GM10248 (cell line): ENCODE data around the gene CACNA1B.

ENCODE experiments used
- CTCF ChIA-PET: fragments of 300-600 bp; sonication (Branson Sonifier 250); formaldehyde crosslinking; extraction: SDS; loops from one replicate; lab custom pipeline; 2021; ENCODE audit warnings: antibody characterized with exemption; lab: Yijun Ruan, JAX
- POLR2A ChIA-PET: fragments of 350-650 bp; sonication (Branson Sonifier 250); formaldehyde crosslinking; extraction: SDS; loops from one replicate; lab custom pipeline; 2020; ENCODE audit warnings: antibody characterized with exemption; lab: Yijun Ruan, JAX
- DNase-seq: peaks from one replicate; pipeline ENCODE4 v3.0.0; 2012; ENCODE audit errors: extremely low spot score
- CTCF ChIP-seq: IDR thresholded peaks from 2 replicates; pipeline ENCODE4 v1.5.1; 2012; ENCODE audit warnings: mild to moderate bottlenecking, low read depth; ENCODE audit errors: extremely low read depth, missing control alignments, control extremely low read depth

The CACNA1B gene

GRCh38 chr9:137866226-137867141 lies 11.1 kb upstream of the CACNA1B start:
- TF ChIP-seq CTCF: no peak
- POLR2A ChIA-PET: interaction anchor here (0.7 to 1.1 kb wide), 2 partner anchors 87 to 122 kb away, joined by 3 read pairs; no protein-coding TSS in a partner anchor
- CTCF ChIA-PET: interaction anchor here (1.3 to 2.2 kb wide), 3 partner anchors 11 to 193 kb away, joined by 3 to 6 read pairs (median 5); no protein-coding TSS in a partner anchor
- no peak for DNase-seq

DNA sequence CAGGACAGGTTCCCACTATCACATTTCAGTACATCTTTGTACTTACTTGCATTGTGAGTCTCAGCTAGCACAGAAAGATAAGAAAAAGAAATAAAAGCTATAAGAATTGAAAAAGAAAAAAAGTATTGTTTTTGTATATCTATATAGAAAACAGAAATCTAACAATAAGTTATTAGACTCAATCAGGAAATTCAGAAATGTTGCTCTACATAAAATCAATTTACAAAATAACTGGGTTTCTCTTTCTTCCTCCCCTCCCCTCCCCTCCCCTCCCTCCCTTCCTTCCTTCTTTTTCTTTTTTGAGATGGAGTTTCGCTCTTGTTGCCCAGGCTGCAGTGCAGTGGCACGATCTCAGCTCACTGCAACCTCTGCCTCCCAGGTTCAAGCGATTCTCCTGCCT lies 7.2 kb upstream of the CACNA1B start:
- CTCF ChIA-PET: no interaction called here
- POLR2A ChIA-PET: no interaction called here
- no peak for TF ChIP-seq CTCF
- no peak for DNase-seq

DNA sequence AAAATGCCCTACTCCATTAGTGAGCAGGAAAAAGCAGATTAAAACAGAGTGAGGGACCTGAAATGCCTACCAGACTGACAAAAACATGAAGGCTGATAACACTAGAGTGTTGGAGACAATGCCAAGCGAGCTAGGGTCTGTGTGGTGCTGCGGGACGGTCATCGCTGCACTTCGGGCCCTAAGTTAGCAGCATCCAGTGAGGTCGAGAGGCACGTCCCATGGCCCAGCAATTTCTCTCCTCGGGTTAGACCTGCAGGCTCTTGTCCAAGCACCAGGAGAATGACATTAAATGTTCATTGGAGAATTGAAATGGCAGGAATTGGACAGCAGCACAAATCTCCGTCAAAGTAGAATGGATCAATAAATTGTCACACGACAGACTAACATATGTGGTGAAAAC lies 5.3 kb upstream of the CACNA1B start:
- ChIA-PET POLR2A (no interaction called here), CTCF (no interaction called here)
- DNase-seq: no peak
- no peak for TF ChIP-seq CTCF

DNA sequence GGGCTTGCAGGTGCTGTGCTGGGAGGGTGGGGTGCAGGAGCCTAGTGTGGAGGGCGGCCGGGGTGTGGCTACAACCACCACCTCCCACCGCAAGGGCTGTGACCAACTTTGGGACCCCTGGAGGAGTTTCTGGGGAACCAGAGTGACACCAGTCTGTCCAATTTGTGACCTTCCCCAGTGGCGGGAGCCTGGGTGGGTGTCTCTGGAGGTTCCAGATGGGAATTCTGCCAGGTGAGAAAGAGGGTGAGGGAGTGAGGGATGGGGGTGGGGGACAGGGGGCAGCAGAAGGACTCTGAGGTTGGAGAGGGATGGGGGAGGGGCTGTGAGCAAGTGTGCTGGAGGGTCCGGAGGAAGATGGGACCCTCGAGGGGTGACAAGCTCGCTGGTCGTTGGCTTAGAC lies 4.2 kb upstream of the CACNA1B start:
- no peak for DNase-seq
- no peak for TF ChIP-seq CTCF
- POLR2A ChIA-PET: no interaction called here
- CTCF ChIA-PET: no interaction called here

GRCh38 chr9:137873858-137874362 lies 3.7 kb upstream of the CACNA1B start:
- POLR2A ChIA-PET: no interaction called here
- no peak for DNase-seq
- CTCF ChIA-PET: no interaction called here
- no peak for TF ChIP-seq CTCF

DNA sequence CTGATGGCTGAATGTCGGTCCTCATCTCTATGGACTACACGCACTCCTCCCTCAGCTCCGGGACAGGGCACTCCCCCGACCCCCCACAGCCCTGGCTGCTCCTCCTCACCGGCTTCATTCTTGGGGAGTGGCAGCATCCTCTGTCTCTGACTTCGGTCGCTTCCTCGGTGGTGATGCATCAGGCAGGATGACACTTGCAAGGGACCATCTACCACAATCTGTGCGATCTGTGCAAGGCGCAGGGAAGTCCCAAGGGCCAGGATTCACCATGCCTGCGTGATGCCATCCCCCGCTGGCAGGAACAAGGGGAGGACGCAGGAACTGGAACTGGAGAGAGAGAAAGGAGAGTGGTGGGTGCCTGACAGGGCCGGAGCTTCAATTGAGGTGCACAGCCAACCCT lies 2.2 kb upstream of the CACNA1B start:
- CTCF ChIA-PET: no interaction called here
- no peak for DNase-seq
- POLR2A ChIA-PET: no interaction called here
- TF ChIP-seq CTCF: no peak
